Endothelial cell of umbilical vein (primary cell): Measurements from ENCODE around the gene SH3GLB2. TPM values are rescaled to one million over a fixed set of nuclear protein-coding genes. Genes with fewer than 3 reads are reported as not detected.

Experiments
- BruUV-seq: library from RNA; stranded (reverse); fragments of 400-500 nt; replicated peaks from 2 replicates; lab custom pipeline; 2021; lab: Mats Ljungman, UMichigan
- CTCF ChIA-PET: fragments of 300-600, 350-600 bp; sonication (Branson Sonifier 250); formaldehyde crosslinking; loops from one replicate; lab custom pipeline; 2021; ENCODE audit warnings: antibody characterized with exemption, inconsistent platforms; lab: Charles Lee
- POLR2A ChIA-PET: fragments of 300-600, 350-600 bp; sonication (Branson Sonifier 250); formaldehyde crosslinking; loops from one replicate; lab custom pipeline; 2021; ENCODE audit warnings: antibody characterized with exemption, inconsistent platforms; lab: Charles Lee
- DNase-seq: peaks from one replicate; pipeline ENCODE4 v3.0.0-alpha.2; 2011; ENCODE audit warnings: low read depth, low spot score
- FAIRE-seq: peaks from 2 replicates; lab custom pipeline; 2011; peaks lifted over from hg19 to GRCh38; lab: Jason Lieb, UNC
- H2AFZ ChIP-seq: 2 replicates; pipeline ENCODE4 v1.6.0; 2012; ENCODE audit warnings: low read depth, low read length, control low read depth, inconsistent platforms
- H3K27ac ChIP-seq: 2 replicates; pipeline ENCODE4 v1.5.1; 2011; ENCODE audit warnings: low read depth, mild to moderate bottlenecking, control low read depth, low read length, moderate library complexity; ENCODE audit not compliant: insufficient read depth
- H3K27me3 ChIP-seq, 2 experiments: 2 replicates each; pipeline versions ENCODE4 v1.6.0 to v1.6.1; 2011; ENCODE audit warnings: low read length in 2 of 2, mixed read lengths in 1 of 2; ENCODE audit not compliant: control insufficient read depth in 2 of 2, insufficient read depth in 2 of 2
- H3K36me3 ChIP-seq, 2 experiments: 2 replicates in 1 of 2; 3 replicates in 1 of 2; pipeline ENCODE4 v1.5.1; 2011; ENCODE audit warnings: low read length in 2 of 2, mild to moderate bottlenecking in 1 of 2, moderate library complexity in 1 of 2; ENCODE audit not compliant: control insufficient read depth in 2 of 2, insufficient read depth in 2 of 2; ENCODE audit errors: extremely low read depth in 1 of 2
- H3K4me1 ChIP-seq: 3 replicates; pipeline ENCODE4 v1.5.1; 2011; ENCODE audit warnings: mild to moderate bottlenecking, low read length; ENCODE audit not compliant: control insufficient read depth, insufficient read depth; ENCODE audit errors: extremely low read depth
- H3K4me2 ChIP-seq: 2 replicates; pipeline ENCODE4 v1.6.1; 2011; ENCODE audit warnings: low read length, control low read depth, mixed read lengths; ENCODE audit not compliant: insufficient read depth
- H3K4me3 ChIP-seq, 3 experiments: fragments of 200-600 bp in 1 of 3; sonication (generic), shearing (Covaris generic) in 1 of 3; replicated peaks in 1 of 3; 2 replicates each; pipeline ENCODE4 v1.5.1; 2011 to 2016; ENCODE audit warnings: control low read depth in 3 of 3, low read length in 3 of 3, mild to moderate bottlenecking in 2 of 3, inconsistent platforms in 1 of 3, low read depth in 1 of 3, moderate library complexity in 1 of 3; ENCODE audit not compliant: insufficient read depth in 1 of 3
- H3K79me2 ChIP-seq: 2 replicates; pipeline ENCODE4 v1.6.0; 2012; ENCODE audit warnings: low read length, inconsistent platforms; ENCODE audit not compliant: control insufficient read depth, insufficient read depth
- H3K9ac ChIP-seq: replicated peaks from 2 replicates; pipeline ENCODE3; 2011; ENCODE audit warnings: low read length, control low read depth; ENCODE audit not compliant: insufficient read depth; ENCODE audit errors: extremely low read depth
- H3K9me1 ChIP-seq: replicated peaks from 3 replicates; pipeline ENCODE4 v1.6.0; 2011; ENCODE audit warnings: mild to moderate bottlenecking, low read length; ENCODE audit not compliant: control insufficient read depth, insufficient read depth; ENCODE audit errors: extremely low read depth
- H3K9me3 ChIP-seq: replicated peaks from 2 replicates; pipeline ENCODE4 v1.5.1; 2012; ENCODE audit warnings: low read length, inconsistent platforms; ENCODE audit not compliant: control insufficient read depth, insufficient read depth
- H4K20me1 ChIP-seq: replicated peaks from 2 replicates; pipeline ENCODE3; 2011; ENCODE audit warnings: mild to moderate bottlenecking, low read length; ENCODE audit not compliant: control insufficient read depth, insufficient read depth; ENCODE audit errors: extremely low read depth
- EZH2 ChIP-seq: IDR thresholded peaks from 2 replicates; pipeline ENCODE4 v1.6.1; 2012; ENCODE audit warnings: borderline replicate concordance, low read depth, mild to moderate bottlenecking, moderate library complexity, low read length, inconsistent platforms; ENCODE audit not compliant: severe bottlenecking
- FOS ChIP-seq: IDR thresholded peaks from 2 replicates; pipeline ENCODE4 v1.6.1; 2011; ENCODE audit warnings: mild to moderate bottlenecking, low read length, moderate library complexity, borderline replicate concordance; ENCODE audit not compliant: insufficient read depth
- JUN ChIP-seq: IDR thresholded peaks from 2 replicates; pipeline ENCODE4 v1.6.1; 2011; ENCODE audit warnings: borderline replicate concordance, low read depth; ENCODE audit not compliant: insufficient read length, insufficient read depth
- MAX ChIP-seq: IDR thresholded peaks from 2 replicates; pipeline ENCODE4 v1.6.1; 2011; ENCODE audit not compliant: insufficient read depth, insufficient read length
- MYC ChIP-seq: IDR thresholded peaks from one replicate; pipeline ENCODE4 v1.6.1; 2011; ENCODE audit warnings: mild to moderate bottlenecking, low read depth, low read length
- POLR2A ChIP-seq: IDR thresholded peaks from 2 replicates; pipeline ENCODE4 v1.6.1; 2012; ENCODE audit warnings: low read depth, mild to moderate bottlenecking, control low read depth, low read length
- dilution Hi-C: fragments of 300-500 bp; cut with MboI; formaldehyde crosslinking; loops from one replicate; pipeline ENCODE4 v1.15.0; 2019; ENCODE audit warnings: low sequenced_read_pairs; ENCODE audit not compliant: extremely low pct_ligation_motif_present
- intact Hi-C: fragments of 100-400 bp; cut with micrococcal nuclease; formaldehyde crosslinking; loops from one replicate; pipeline ENCODE4 v1.10.0; 2022
- polyA plus RNA-seq, 4 experiments: library from polyadenylated mRNA; depleted of rRNA in 3 of 4; stranded (reverse) in 3 of 4; unstranded in 1 of 4; fragments of >200 nt; gene quantifications; 2 replicates each; pipeline versions ENCODE4 v1.2.1 to v1.2.3, GENCODE V29; 2011 to 2012; ENCODE audit warnings: missing spikeins in 1 of 4
- total RNA-seq: library from RNA; stranded (reverse); gene quantifications from 2 replicates; pipeline ENCODE4 v1.2.3, GENCODE V29; 2021
- TF ChIP-seq, protein P1 (sequence below), 2 donors: IDR thresholded peaks; 1 replicate in 1 of 2; 2 replicates in 1 of 2; pipeline ENCODE4 v1.5.1; 2011; ENCODE audit warnings: low read length in 2 of 2, mild to moderate bottlenecking in 2 of 2, moderate library complexity in 2 of 2, control low read depth in 1 of 2, inconsistent platforms in 1 of 2, low read depth in 1 of 2; ENCODE audit not compliant: insufficient read depth in 1 of 2; ENCODE audit errors: extremely low read depth in 1 of 2

The SH3GLB2 gene
- total and polyA plus RNA-seq, 2 donors (not counting 3 experiments of a cell fraction or from before 2014, with no cell fraction given) = 58.8 to 77.5 TPM

DNA sequence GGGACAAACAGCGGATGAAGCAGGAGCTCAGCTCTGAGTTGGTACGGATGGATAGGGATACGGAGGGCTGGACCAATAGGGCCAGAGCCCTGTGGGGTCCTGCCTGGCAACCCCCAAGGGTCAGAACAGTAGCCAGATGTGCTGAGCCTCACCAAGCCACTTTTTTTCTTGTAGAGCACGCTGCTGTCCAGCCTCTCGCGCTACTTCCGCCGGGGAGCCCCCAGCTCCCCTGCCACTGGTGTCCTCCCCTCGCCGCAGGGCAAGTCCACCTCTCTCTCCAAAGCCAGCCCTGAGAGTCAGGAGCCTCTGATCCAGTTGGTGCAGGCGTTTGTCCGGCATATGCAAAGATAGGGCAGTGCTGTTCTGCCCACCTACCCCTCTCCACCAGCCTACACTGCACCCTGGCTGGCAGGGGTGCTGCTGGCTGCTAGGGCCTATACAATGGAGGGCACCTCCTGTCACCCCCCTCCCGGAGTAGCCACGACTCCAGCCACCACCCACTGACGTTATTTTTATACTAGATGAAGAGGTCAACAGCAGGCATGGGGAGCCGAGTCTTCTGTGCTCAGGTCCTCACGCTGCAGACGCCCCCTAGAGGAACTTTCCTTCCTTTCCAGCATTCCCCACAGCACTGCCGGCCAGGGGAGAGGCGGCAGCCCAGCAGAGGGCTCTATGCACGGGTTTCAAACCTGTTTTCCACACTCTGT, 21.6 kb downstream of the SH3GLB2 start:
- no peak overlapping the region for H3K4me3 ChIP-seq
- TF ChIP-seq POLR2A = no peak
- TF ChIP-seq, protein P1, sequence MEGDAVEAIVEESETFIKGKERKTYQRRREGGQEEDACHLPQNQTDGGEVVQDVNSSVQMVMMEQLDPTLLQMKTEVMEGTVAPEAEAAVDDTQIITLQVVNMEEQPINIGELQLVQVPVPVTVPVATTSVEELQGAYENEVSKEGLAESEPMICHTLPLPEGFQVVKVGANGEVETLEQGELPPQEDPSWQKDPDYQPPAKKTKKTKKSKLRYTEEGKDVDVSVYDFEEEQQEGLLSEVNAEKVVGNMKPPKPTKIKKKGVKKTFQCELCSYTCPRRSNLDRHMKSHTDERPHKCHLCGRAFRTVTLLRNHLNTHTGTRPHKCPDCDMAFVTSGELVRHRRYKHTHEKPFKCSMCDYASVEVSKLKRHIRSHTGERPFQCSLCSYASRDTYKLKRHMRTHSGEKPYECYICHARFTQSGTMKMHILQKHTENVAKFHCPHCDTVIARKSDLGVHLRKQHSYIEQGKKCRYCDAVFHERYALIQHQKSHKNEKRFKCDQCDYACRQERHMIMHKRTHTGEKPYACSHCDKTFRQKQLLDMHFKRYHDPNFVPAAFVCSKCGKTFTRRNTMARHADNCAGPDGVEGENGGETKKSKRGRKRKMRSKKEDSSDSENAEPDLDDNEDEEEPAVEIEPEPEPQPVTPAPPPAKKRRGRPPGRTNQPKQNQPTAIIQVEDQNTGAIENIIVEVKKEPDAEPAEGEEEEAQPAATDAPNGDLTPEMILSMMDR (IDR thresholded peaks at IDR 0.05; ENCODE audit: extremely low read depth in 1 of 2, insufficient read depth in 1 of 2, low read depth in 1 of 2, low read length in 2 of 2) = peak; percentile 91 to 93
- no peak overlapping the region for H2AFZ ChIP-seq
- CTCF ChIA-PET = interaction anchor here (0.7 to 3.1 kb wide), 14 partner anchors 9 to 188 kb away, joined by 3 to 17 read pairs (median 4); partner anchors contain the start of genes ENDOG and SH3GLB2
- no peaks in the 10 kb centered on the region for H3K9me1 ChIP-seq
- H3K4me1 ChIP-seq = no peaks in the 10 kb centered on the region
- H4K20me1 ChIP-seq = no peaks in the 10 kb centered on the region
- H3K36me3 ChIP-seq = peaks cover 6 to 52% of the 10 kb centered on the region in 2 experiments
- no peaks in the 10 kb centered on the region for H3K79me2 ChIP-seq
- DNase-seq = peak; percentile 70
- TSS peak; percentile 75 for BruUV-seq
- POLR2A ChIA-PET = no interaction called here
- no peaks in the 10 kb centered on the region for H3K27me3 ChIP-seq
- H3K27ac ChIP-seq = no peak overlapping the region
- peak; percentile 64 for FAIRE-seq
- dilution Hi-C loops (no loop called here), intact Hi-C loops (loop anchor here (1.0 to 10.0 kb wide), 3 partner anchors 22 to 608 kb away; partner anchors contain the start of gene SH3GLB2)
- H3K4me2 ChIP-seq = no peak overlapping the region
- H3K9me3 ChIP-seq = no peaks in the 10 kb centered on the region
- H3K9ac ChIP-seq = no peak overlapping the region

- H3K36me3 ChIP-seq = peaks cover 6 to 59% of the 10 kb centered on the region in 2 experiments
- FAIRE-seq = no peak
- no peaks in the 10 kb centered on the region for H3K4me1 ChIP-seq
- H3K79me2 ChIP-seq = no peaks in the 10 kb centered on the region
- no peak overlapping the region for H3K4me3 ChIP-seq
- H3K9ac ChIP-seq = no peak overlapping the region
- H3K27ac ChIP-seq = no peak overlapping the region
- CTCF ChIA-PET = interaction anchor here (0.7 to 3.1 kb wide), 13 partner anchors 8 to 154 kb away, joined by 3 to 17 read pairs (median 4); partner anchors contain the start of gene SH3GLB2
- TF ChIP-seq FOS (no peak), POLR2A (no peak), JUN (no peak), EZH2 (no peak), MYC (no peak), MAX (no peak)
- POLR2A ChIA-PET = no interaction called here
- no peaks in the 10 kb centered on the region for H3K9me1 ChIP-seq
- no peak overlapping the region for H3K4me2 ChIP-seq
- DNase-seq = no peak
- H3K27me3 ChIP-seq = no peaks in the 10 kb centered on the region
- H3K9me3 ChIP-seq = no peaks in the 10 kb centered on the region
- dilution Hi-C loops = no loop called here
- intact Hi-C loops = loop anchor here (5.0 to 10.0 kb wide), 2 partner anchors 143 to 609 kb away; no protein-coding TSS in a partner anchor
- no TSS peak for BruUV-seq
- no peaks in the 10 kb centered on the region for H4K20me1 ChIP-seq
- no peak overlapping the region for H2AFZ ChIP-seq
Observed at GRCh38 chr9:129005336-129005997, 22.7 kb downstream of the SH3GLB2 start.
